Nephron (organoid): ENCODE results near the gene FERMT2.

ENCODE experiments used
- H3K27ac Mint-ChIP-seq, 3 experiments: 2 replicates each; pipeline ENCODE4 v1.8.0; 2020; ENCODE audit warnings: mixed read lengths in 3 of 3, mild to moderate bottlenecking in 2 of 3, moderate library complexity in 1 of 3
- H3K27me3 Mint-ChIP-seq: 2 replicates; pipeline ENCODE4 v1.8.0; 2021; ENCODE audit warnings: low read depth, mild to moderate bottlenecking, moderate library complexity, mixed read lengths
- H3K36me3 Mint-ChIP-seq: 2 replicates; pipeline ENCODE4 v1.8.0; 2020; ENCODE audit warnings: low read depth, mixed read lengths
- H3K4me1 Mint-ChIP-seq: 2 replicates; pipeline ENCODE4 v1.8.0; 2020; ENCODE audit warnings: mixed read lengths
- H3K4me3 Mint-ChIP-seq, 3 experiments: 2 replicates each; pipeline ENCODE4 v1.8.0; 2020; ENCODE audit warnings: mild to moderate bottlenecking in 3 of 3, mixed read lengths in 3 of 3, moderate library complexity in 2 of 3
- H3K9me3 Mint-ChIP-seq: 2 replicates; pipeline ENCODE4 v1.8.0; 2020; ENCODE audit warnings: mixed read lengths
- CTCF ChIP-seq, 3 experiments: fragments of 200-600 bp; sonication (generic); IDR thresholded peaks; one replicate each; pipeline ENCODE4 v1.5.0; 2021; ENCODE audit warnings: antibody characterized with exemption in 3 of 3; ENCODE audit not compliant: unreplicated experiment in 3 of 3

Gene FERMT2

DNA sequence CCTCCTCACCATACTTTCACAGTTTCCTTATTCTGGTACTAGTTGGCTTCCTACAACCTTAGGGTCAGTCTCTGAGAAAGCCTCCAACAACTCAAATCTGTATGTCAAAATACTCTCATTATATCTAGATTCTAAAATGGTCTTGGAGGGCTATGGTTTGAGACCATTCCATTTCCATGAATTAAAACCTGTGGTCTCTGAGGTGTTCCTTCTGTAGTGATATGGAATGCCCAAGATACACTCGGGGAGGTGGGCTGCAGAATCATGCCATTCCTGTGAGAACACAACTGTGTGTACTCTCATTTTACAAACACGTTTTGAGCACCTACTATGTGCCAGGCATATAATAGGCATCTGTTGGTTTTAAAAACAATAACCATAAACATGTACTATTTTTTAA is 74.0 kb downstream of the FERMT2 start:
- Mint-ChIP-seq H3K4me1 (no peaks in the 10 kb centered on the region), H3K9me3 (no peaks in the 10 kb centered on the region), H3K36me3 (peaks cover 92% of the 10 kb centered on the region), H3K27me3 (no peaks in the 10 kb centered on the region), H3K27ac (peak overlapping the region in 2 of 3 experiments; percentile 3 to 27), H3K4me3 (no peak overlapping the region)
- no peak for TF ChIP-seq CTCF (IDR thresholded peaks at IDR 0.05; ENCODE audit: unreplicated experiment in 3 of 3)

DNA sequence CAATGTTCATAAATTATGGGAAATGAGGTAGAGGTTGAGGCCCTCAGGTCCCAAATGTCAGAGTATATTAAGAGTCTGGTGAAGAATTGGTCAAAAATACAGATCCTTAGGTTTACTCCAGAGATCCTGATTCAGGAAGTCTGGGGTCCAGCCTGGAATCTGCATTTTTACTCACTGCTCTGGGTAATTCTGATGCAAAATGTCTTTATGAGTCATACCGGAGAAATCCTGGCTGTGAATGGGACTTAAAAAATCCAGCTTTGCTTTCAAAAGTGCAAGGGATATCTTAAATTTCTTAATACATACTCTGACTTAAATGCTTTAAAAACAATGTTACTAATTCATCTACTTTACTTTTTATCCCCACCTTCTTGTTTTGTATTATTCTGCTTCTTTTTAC is 74.5 kb downstream of the FERMT2 start:
- Mint-ChIP-seq H3K4me1 (no peaks in the 10 kb centered on the region), H3K9me3 (no peaks in the 10 kb centered on the region), H3K27me3 (no peaks in the 10 kb centered on the region), H3K36me3 (peaks cover 94% of the 10 kb centered on the region), H3K27ac (peak overlapping the region in 2 of 3 experiments; percentile 3 to 27), H3K4me3 (no peak overlapping the region)
- no peak for TF ChIP-seq CTCF (IDR thresholded peaks at IDR 0.05; ENCODE audit: unreplicated experiment in 3 of 3)

GRCh38 chr14:52875707-52876106 is 75.1 kb downstream of the FERMT2 start:
- Mint-ChIP-seq H3K9me3 (no peaks in the 10 kb centered on the region), H3K27me3 (no peaks in the 10 kb centered on the region), H3K36me3 (peaks cover 94% of the 10 kb centered on the region), H3K4me1 (no peaks in the 10 kb centered on the region), H3K27ac (no peak overlapping the region), H3K4me3 (no peak overlapping the region)
- TF ChIP-seq CTCF (IDR thresholded peaks at IDR 0.05; ENCODE audit: unreplicated experiment in 3 of 3): no peak

- TF ChIP-seq CTCF (IDR thresholded peaks at IDR 0.05; ENCODE audit: unreplicated experiment in 3 of 3): no peak
- Mint-ChIP-seq H3K9me3 (no peaks in the 10 kb centered on the region), H3K27me3 (no peaks in the 10 kb centered on the region), H3K27ac (peak overlapping the region in 1 of 3 experiments; percentile 77), H3K4me3 (no peak overlapping the region), H3K4me1 (no peaks in the 10 kb centered on the region), H3K36me3 (peaks cover 88% of the 10 kb centered on the region)
Measured at GRCh38 chr14:52874389-52874788, 76.5 kb downstream of the FERMT2 start.

- Mint-ChIP-seq H3K4me1 (no peaks in the 10 kb centered on the region), H3K9me3 (no peaks in the 10 kb centered on the region), H3K36me3 (peaks cover 82% of the 10 kb centered on the region), H3K27me3 (no peaks in the 10 kb centered on the region), H3K4me3 (no peak overlapping the region), H3K27ac (peak overlapping the region in 1 of 3 experiments; percentile 85)
- TF ChIP-seq CTCF (IDR thresholded peaks at IDR 0.05; ENCODE audit: unreplicated experiment in 3 of 3): no peak
Measured at GRCh38 chr14:52873694-52874093, 77.2 kb downstream of the FERMT2 start.

- Mint-ChIP-seq H3K27me3 (no peaks in the 10 kb centered on the region), H3K27ac (peak overlapping the region in 2 of 3 experiments; percentile 1 to 85), H3K4me1 (no peaks in the 10 kb centered on the region), H3K36me3 (peaks cover 76% of the 10 kb centered on the region), H3K4me3 (no peak overlapping the region), H3K9me3 (no peaks in the 10 kb centered on the region)
- no peak for TF ChIP-seq CTCF (IDR thresholded peaks at IDR 0.05; ENCODE audit: unreplicated experiment in 3 of 3)
Measured at GRCh38 chr14:52873065-52873464, 77.8 kb downstream of the FERMT2 start.
